Stimulated activated CD8-positive, alpha-beta memory T cell treated with anti-CD3 and anti-CD28 coated beads, Interleukin-2, amount 100 ng/mL, for 1 hour (primary cell): Measurements from ENCODE around the gene PLCH1.

Experiments used
- DNase-seq, 2 donors: peaks; one replicate each; pipeline ENCODE4 v3.0.0-alpha.2; 2020; ENCODE audit warnings: low read depth in 2 of 2

PLCH1 gene

GRCh38 chr3:155550391-155550790, 194.5 kb downstream of the PLCH1 start:
- DNase-seq: no peak

DNA sequence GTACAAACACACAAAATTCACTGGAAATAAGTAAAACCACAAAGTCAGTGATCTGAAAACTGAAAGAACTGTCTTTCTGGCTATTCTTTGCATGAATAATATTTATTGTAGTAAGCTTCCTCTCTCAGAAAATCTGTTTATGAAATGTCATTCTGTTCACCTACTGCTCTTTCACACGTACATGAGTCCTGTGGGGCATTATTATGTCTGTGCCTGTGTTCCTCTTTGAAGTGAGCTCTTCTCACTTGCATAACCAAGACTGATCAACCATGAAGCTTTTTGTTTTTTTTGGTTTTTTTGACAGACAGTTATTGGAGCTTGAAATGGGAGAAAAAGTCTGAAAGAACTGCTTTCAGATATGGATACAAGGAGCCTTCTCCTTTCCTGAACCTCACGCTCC, 195.8 kb downstream of the PLCH1 start:
- DNase-seq: no peak

- no peak for DNase-seq
These were observed 196.7 kb downstream of the PLCH1 start for GRCh38 chr3:155548195-155548594.

GRCh38 chr3:155535098-155535497, 209.8 kb downstream of the PLCH1 start:
- no peak for DNase-seq

DNA sequence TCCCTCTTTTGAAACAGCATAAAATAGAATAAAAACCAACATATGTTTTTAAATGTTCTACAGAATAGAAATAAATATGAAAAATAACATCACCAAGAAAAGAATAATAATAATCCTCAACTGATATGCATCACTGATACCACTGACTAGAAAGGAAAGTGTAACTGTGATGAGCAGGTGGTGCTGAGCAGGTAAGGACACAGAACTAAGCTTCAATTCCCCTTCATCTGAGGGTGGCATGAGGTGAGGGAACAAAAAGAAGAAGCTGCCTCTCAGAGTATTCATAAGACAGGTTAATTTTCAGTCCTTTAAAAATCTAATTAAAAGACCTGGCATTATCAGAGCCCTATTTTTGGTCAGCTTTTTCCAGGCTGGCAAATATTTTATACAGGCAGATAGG, 216.3 kb downstream of the PLCH1 start:
- no peak for DNase-seq

DNA sequence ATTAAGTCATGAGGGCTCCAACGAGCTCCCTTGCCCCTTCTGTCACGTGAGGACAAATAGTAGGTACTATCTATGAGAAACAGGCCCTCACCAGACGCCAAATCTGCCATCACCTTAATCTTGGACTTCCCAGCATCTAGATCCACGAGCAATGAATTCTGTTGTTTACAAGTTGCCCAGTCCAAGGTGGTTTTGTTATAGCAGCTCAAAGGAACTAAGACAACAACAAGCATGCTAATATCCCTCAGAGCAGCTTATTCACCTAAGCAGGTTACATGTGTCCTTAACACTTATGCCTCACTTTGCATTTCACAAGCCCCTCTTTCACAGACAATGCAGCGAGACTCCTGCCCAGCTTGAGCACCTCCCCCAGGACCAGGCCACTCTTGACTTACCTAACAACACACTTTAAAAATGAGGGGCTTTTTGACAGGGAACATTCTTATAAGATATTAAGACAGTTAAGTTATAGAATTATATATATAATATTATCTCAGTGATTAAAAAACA, 219.5 kb downstream of the PLCH1 start:
- DNase-seq: no peak

- DNase-seq: no peak
These were observed 224.4 kb downstream of the PLCH1 start for GRCh38 chr3:155520463-155520862.

DNA sequence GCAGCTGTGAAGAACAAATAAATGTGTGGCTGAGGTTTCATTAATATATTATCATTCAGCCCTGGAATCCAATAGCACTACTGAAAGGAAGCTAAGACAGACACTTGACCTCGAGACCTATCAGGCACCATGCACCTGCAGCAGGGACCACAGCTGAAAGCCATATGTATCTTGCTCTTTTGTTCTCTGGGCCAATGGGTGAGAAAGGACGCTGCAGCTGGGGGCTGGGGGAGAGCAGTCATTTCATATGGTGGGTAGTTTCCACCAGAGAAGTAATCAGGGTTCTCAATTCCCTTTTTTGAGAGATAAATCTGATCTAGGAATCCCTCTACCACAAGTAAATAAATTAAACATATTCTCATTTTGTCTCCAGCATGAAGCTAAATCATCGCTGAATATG, 225.8 kb downstream of the PLCH1 start:
- no peak for DNase-seq

DNA sequence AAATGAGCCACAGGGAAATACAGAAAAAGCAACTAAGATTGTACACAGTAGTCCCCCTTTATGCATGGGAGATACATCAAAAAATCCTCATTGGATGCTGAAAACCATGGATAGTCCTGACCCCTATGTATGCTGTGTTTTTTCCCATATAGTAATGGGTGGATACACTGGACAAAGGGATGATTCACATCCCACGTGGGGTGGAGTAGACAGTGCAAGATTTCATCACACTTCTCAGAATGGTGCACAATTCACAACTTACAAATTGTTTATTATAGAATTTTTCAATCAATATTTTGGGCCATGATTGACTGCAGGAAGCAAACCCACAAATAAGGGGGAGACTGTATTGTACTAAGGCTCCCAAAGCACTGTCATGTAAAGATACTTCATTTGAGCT, 227.0 kb downstream of the PLCH1 start:
- no peak for DNase-seq

- no peak for DNase-seq
These were observed 228.4 kb downstream of the PLCH1 start for GRCh38 chr3:155516439-155516838.

GRCh38 chr3:155512867-155513261, 232.0 kb downstream of the PLCH1 start:
- DNase-seq: no peak

DNA sequence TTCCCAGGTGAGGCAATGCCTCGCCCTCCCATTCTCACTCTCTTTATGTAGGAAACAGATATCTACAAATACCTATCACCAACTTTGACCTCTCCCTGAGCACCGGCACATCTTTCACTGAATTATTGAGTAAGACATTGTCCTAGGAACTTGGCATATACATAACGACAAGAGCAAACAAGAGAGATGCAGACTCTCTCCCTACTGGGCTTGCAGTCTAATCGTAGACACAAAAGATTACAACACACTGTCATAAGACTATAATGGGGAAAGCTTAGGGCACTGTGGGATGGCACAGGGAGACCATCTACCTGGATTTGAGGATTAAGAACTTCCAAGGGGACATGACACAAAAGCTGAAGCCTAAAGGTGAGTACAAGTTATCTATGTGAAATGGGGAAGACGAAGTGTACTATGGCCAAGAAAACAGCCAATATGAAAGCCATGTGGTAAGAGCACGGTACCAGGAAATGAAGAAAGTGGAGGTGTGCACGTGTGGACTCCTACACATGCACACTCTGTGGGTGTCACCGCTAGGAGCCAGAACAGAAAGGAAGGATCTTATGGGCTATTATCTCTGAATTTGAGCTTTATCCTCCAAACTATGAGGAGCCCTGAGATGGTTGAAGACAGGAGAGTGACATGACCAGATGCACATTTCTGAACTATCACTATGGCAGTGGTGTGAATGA, 232.6 kb downstream of the PLCH1 start:
- DNase-seq: no peak

- no peak for DNase-seq
These were observed 240.2 kb downstream of the PLCH1 start for GRCh38 chr3:155504682-155505081.

- no peak for DNase-seq
These were observed 242.2 kb downstream of the PLCH1 start for GRCh38 chr3:155502630-155503029.

GRCh38 chr3:155500194-155500818, 244.6 kb downstream of the PLCH1 start:
- no peak for DNase-seq

- DNase-seq: no peak
These were observed 246.8 kb downstream of the PLCH1 start for GRCh38 chr3:155497930-155498647.

DNA sequence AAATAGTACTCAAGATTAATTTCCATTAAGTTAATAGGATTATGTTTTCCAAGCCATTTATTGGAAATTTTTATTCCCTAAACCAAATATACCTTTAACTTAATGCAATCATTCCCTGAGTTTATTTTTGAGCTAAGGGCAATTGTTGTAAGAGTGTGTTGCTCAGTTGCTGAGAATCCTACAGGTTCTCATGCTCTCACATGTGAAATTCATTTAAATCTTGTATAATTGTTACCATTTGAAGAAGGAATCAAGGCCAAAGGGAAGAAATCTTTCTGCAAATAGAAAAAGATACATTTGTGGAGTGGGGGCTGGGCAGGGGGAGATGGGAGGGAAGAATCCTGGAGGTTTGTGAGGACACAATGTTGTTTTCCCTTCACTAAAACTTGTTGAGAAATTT, 248.7 kb downstream of the PLCH1 start:
- DNase-seq: no peak

DNA sequence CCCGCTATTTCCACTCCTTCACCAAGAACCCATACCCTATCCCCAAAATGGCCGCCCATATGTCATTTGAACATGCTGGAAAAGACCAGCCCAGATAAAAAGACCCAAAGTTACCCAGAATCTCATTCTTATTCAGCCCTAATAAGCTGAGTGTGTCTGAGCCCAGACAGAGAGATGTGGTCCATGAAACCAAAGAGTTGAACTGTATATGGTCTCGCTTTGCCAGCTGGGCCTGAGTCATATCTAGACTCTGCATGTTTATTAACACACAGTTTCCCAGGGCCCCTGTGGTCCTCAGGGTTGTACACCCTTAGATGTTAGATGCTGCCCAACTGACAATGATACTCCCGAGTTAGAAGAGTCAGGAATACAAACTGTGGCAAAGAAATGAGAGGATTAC, 249.5 kb downstream of the PLCH1 start:
- DNase-seq: no peak

DNA sequence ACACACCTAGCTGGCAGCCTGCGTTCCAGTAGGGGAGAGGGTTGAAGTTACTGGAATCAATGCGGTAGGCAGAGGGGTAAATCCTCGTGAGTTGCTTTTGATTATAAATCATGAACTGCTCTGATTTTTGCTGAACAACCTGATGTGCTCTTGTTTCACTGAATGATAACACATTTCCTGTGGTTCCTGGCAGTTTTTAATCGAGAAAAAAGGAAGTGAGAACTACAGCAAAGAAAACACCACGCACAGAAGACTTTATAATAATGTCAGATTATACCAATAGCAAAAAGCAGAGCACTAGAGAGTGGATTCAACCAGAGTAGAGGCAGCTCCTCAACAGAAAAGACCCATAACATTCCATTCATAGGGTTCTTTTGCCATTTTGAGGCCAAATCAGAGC, 250.5 kb downstream of the PLCH1 start:
- no peak for DNase-seq

- DNase-seq: no peak
These were observed 252.0 kb downstream of the PLCH1 start for GRCh38 chr3:155492841-155493240.

DNA sequence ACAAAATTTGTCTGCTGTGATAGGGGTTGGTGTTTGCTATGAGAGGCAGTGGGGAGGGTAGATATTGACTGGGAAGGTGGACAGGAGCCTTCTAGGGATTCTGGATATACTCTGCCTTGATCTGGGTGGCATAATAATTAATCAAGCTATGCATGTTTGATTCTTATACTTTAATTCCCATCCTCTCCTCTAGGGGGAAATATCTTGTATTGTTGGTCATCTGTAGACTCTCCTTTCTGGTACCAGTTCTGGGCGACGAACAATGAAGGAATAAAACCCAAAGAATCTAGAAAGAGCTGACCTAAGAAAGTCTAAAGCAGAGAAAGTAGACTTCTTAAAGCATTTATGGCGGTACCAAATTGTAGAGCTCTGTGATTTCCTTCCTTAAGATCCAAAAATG, 253.2 kb downstream of the PLCH1 start:
- DNase-seq: no peak

GRCh38 chr3:155488671-155489070, 256.2 kb downstream of the PLCH1 start:
- DNase-seq: no peak

GRCh38 chr3:155485897-155486296, 259.0 kb downstream of the PLCH1 start:
- no peak for DNase-seq
